Transverse colon (tissue), 3 donors: ENCODE data around the gene NCKAP5.

ENCODE experiments used
- CTCF ChIP-seq, 5 experiments: fragments of 200-600 bp in 3 of 5; fragments of 450-650 bp in 2 of 5; sonication (generic) in 3 of 5; IDR thresholded peaks; 1 replicate in 2 of 5; 2 replicates in 3 of 5; pipeline ENCODE4 v1.5.1; 2016 to 2017; ENCODE audit warnings: antibody characterized with exemption in 5 of 5, inconsistent platforms in 3 of 5, mild to moderate bottlenecking in 2 of 5, moderate library complexity in 1 of 5
- EP300 ChIP-seq: sonication (generic); formaldehyde crosslinking; IDR thresholded peaks from one replicate; pipeline ENCODE4 v1.6.1; 2017; ENCODE audit warnings: antibody characterized with exemption, low read depth
- POLR2A ChIP-seq: fragments of 450-650 bp; IDR thresholded peaks from one replicate; pipeline ENCODE4 v1.6.1; 2016; ENCODE audit warnings: antibody characterized with exemption, mild to moderate bottlenecking, moderate library complexity

- no peak for TF ChIP-seq CTCF (IDR thresholded peaks at IDR 0.05)
- no peak for TF ChIP-seq EP300
- TF ChIP-seq POLR2A: no peak
These were observed 428.3 kb downstream of the NCKAP5 start for GRCh38 chr2:133139847-133140533.
